Measurements from ENCODE around the gene WNK2.
"Not testable (repeated sequence)": the region's sequence is repeated elsewhere in the genome, so short reads cannot be mapped to it uniquely, and the experiment has no call there.

The WNK2 gene

GRCh38 chr9:93353413-93354310, 169.7 kb downstream of the WNK2 start:
- DNase-seq = not testable (repeated sequence)

GRCh38 chr9:93354451-93354850, 170.5 kb downstream of the WNK2 start:
- DNase-seq = no peak

GRCh38 chr9:93355827-93356226, 171.9 kb downstream of the WNK2 start:
- no peak for DNase-seq

DNA sequence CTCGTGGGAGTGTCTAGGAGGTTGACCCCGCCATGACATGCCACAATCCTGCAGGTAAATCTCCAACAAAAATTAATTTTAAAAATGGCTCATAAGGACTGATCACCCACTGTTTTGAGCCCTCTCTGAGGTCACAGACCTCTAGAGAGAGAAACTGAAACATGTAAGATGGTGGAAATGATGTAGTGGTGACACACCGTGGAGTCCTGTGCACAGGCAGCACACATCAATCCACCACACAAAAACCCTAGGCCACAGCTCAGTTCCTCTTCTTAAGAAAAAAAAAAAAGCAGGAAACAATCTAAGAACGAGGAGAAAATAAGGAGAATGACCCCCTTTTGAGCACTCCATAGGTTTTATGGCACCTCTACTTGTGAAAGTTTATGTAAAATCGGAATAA, 173.7 kb downstream of the WNK2 start:
- DNase-seq = no peak

DNA sequence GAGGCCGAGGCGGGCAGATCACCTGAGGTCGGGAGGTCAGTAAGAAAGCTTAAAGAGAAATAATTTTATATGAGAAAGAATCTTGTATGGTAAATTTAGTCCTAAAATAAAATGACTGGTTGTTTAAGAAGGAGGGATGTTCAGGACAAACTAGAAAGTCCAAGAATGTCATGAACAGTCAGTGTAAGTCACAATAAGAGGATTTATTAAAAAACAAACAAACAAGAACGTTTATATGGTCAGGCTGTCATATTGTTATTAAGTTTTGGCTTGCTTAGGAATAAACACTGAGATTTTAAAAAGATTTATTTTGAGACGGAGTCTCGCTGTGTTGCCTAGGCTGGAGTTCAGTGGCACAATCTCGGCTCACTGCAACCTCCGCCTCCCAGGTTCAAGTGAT, 176.0 kb downstream of the WNK2 start:
- DNase-seq = not testable (repeated sequence)

DNA sequence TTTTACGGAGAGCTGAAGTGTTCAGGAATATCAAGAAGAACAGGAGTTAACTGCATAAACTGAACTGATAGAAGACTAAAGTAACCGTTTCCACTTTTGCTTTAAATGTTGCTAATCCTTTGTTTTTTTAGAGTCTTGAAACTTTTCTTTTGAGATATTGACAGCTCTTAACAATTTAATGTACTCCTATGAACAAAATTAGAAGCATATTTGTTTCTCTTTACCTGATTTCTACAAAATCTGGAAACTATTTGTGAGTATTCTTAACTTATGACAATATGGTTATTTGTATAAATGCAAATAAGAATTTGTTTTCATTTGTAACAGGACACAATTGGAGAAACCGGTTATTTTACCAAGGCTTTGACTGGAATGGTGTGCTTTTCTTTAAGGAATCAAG, 178.1 kb downstream of the WNK2 start:
- DNase-seq = no peak

DNA sequence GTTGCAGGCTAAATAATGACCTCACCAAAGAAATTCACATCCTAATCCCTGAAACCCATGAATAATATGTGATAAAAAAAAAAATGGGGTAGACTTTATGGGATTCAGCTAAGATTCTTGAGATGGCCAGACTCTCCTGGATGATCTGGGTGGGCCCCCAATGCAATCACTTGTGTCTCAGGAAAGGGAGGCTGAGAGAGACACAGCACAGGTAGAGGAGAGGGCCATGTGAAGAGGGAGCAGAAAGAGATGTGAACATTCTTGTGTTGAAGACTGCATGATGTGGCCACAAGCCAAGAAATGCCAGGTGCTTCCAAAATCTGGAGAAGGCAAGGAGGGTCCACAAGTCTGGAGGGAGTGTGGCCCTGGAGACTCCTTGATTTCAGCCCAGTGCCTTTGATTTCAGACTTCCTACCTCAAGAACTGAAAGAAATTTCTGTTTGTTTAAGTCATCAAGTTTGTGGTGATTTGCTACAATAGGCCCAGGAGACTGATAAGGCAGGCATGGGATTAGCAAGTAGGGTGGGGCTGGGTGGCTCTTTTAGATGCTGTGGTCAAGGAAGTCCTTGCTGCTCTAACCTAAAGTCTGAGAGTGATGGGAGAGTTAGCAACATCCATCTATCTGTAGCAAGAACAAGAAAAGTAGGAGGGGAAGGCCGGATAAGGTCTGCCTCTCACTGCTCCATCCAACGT, 180.9 kb downstream of the WNK2 start:
- no peak for DNase-seq

- no peak for DNase-seq
Observed at GRCh38 chr9:93365427-93366118, 181.6 kb downstream of the WNK2 start.

DNA sequence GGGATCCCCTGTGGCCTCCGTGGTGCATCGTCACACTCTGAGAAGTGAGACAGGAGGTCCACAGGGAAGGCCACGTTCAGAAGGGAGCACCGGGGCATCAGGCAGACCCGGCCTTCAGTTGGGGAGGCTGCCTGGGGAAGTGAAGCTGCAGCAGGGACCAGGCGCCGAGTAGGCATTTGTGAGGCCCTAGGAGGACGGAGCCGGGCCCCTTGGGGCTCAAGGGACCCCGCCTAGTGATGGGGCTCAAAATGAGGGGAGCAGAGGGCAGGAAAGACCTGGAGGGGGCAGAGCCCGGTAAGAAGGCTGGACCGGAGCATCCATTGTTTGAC, 182.1 kb downstream of the WNK2 start:
- no peak for DNase-seq

- not testable (repeated sequence) for DNase-seq
Observed at GRCh38 chr9:93366486-93366885, 182.5 kb downstream of the WNK2 start.

DNA sequence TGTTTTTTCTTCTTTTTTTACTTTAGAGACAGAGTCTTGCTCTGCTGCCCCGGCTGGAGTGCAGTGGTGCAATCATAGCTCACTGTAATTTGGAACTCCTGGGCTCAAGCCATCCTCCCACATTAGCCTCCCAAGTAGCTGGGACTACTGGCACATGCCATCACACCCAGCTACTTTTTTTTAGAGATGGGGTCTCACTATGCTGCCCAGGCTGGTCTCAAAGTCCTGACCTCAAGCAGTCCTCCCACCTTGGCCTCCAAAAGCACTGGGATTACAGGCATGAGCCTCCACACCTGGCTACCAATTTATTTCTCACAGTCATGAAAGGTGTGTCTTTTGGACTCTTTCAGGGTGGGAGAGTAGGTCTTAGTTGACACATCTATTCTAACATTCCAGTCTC, 184.5 kb downstream of the WNK2 start:
- DNase-seq = no peak

DNA sequence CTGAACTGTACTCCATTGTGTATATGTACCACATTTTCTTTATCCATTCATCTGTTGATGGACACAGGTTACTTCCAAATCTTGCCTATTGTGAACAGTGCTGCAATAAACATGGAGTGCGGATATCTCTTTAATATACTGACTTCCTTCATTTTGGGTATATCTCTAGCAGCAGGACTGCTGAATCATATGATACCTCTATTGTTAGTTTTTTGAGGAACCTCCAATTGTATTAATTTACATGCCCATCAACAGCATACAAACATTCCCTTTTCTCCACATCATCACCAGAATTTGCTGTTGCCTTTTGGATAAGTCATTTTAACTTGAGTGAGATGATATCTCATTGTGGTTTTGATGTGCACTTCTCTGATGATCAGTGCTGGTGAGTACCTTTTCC, 185.7 kb downstream of the WNK2 start:
- DNase-seq = no peak
